Inferior parietal cortex (tissue), 1 donor: Measurements from ENCODE around the gene PCSK6.

ENCODE experiments used
- DNase-seq: peaks from one replicate; pipeline ENCODE4 v3.0.0-alpha.2; 2016; ENCODE audit errors: extremely low spot score

The PCSK6 gene

GRCh38 chr15:101499863-101500713 lies 10.6 kb upstream of the PCSK6 start:
- no peak for DNase-seq

- DNase-seq = no peak
Observed at GRCh38 chr15:101498717-101499480, 9.4 kb upstream of the PCSK6 start.

DNA sequence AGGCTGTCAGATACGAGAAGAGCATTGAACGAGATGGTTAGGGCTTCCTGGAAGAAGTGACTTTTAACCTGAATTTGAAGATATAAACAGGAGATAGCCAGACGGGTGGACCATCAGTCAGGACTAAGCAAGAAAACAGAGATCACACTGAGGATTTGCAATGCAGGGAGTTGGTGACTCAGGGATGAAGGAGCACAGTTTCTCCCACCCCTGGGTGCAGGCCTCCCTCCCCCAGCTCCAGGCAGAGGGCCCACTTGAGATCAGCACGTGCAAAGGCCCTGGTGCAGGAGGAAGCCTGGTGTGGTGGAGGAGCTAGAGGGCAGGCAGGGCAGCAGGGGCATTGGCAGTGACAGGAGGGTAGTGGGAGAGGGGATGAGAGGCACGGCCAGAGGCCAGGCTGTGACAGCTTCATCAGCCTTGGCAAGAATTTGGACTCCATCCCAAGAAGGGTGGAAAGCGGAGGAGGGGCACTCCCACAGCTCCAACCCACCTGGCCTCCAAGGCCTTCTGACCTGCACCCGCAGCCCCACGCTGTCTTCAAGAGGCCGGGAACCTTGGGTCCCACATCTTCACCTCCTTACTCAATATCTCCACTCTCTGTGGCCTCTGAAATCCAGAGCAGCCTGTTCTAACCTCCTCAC lies 8.7 kb upstream of the PCSK6 start:
- no peak for DNase-seq

DNA sequence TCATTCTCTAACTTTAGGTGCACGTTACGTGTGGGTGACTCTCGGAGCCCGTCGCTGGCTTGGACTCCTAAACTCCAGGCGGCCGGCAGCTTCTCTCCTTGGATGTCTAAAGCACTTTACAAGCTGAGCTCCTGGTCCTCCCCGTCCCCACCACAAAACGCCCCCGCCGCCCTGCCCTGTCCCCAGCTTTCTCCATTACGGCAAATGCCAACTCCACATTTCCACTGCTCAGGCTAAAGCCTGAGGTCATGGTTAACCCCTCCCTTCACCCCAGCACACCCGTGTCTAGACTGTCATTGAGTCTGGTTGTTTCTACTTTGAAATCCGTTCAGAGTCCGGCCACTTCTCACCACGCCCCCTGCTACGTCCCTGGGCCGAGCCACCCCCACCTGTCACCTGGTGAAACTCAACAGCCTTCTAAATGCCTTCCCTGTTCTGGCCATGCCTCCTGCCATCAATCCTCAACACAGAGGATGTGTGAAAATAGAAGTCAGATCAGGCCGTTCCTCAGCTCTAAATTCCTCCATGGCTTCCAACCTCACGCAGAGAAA lies 8.1 kb upstream of the PCSK6 start:
- DNase-seq = no peak

- no peak for DNase-seq
Observed at GRCh38 chr15:101497017-101497416, 7.5 kb upstream of the PCSK6 start.

GRCh38 chr15:101496198-101496986 lies 6.9 kb upstream of the PCSK6 start:
- no peak for DNase-seq

DNA sequence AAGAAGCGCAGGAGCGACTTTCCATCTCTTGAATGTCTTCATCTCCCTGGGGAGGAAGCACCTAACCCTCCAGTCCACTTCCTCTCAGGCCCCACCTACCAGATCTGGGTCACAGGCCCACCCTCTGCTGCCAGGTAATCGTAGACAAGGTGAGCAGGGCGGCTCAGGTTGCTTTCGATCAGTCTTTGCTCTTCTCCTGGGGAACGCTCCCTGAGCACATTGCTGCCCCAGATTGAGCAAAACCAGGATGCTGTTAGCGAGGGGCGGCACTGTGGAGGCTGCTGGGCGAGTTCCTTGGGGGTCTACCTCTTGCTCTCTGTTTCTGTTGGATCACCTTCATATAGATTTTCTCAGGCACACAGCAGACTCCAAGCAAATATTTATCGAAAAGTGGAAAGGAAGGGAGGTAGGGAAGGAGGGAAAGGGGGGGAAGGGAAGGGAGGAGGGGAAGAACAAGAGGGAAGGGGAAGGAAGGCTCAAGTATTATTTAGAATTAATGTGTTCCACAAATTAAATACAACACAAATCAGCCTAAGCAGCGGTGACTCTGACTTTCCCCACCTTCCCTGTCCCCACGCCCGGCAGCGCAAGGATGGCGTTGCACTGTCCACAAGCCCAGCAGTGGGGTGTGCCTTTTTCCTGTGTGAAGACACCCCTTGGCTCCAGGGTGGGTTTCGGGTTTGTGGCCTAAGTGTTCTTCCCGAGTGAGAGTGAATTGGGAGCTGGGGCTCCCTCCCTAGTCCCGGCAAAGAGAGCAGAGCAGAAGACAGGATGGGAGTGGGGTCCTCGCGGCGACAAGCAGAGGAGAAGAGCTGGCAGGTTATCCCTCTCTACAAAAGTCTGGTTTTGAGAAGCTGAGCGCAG lies 6.1 kb upstream of the PCSK6 start:
- no peak for DNase-seq

GRCh38 chr15:101494251-101494796 lies 4.8 kb upstream of the PCSK6 start:
- DNase-seq = no peak

DNA sequence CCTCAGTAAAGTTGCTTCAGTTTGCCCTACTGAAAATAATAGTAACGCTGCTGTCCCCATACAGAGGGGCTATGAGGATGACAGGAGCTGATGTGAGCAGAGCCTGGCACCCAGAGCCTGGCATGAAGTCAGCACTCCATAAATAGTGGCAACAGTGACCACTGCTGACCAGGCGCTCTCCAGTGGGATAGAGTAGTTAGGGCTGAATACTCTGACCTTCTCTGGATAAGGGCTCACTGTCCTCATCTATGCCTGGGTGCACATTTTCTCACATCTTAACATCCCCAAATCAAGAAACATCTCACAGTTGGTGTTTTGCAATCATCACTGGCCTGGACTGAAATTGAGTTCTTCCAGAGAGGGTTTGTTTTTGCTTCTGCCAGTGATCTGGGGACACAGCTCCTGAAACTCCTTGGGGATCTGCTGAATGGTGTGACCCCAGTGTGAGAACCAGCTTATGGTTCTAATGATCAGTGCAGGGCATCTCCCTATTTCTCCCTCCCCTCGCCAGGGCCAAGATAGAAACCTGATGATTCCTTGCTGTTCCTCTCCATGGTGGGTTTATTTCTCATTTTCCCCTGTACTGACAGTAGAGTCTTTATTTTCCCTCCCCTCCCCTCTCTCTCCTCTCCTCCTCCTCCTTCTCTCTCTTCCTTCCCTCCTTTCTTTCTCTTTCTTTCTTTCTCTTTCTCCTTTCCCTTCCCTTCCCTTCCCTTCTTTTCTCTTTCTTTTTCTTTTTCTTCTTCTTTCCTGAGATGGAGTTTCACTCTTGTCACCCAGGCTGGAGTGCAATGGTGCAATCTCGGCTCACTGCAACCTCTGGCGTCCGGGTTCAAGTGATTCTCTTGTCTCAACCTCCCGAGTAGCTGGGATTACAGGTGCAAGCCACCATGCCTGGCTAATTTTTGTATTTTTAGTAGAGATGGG lies 3.5 kb upstream of the PCSK6 start:
- DNase-seq = no peak

DNA sequence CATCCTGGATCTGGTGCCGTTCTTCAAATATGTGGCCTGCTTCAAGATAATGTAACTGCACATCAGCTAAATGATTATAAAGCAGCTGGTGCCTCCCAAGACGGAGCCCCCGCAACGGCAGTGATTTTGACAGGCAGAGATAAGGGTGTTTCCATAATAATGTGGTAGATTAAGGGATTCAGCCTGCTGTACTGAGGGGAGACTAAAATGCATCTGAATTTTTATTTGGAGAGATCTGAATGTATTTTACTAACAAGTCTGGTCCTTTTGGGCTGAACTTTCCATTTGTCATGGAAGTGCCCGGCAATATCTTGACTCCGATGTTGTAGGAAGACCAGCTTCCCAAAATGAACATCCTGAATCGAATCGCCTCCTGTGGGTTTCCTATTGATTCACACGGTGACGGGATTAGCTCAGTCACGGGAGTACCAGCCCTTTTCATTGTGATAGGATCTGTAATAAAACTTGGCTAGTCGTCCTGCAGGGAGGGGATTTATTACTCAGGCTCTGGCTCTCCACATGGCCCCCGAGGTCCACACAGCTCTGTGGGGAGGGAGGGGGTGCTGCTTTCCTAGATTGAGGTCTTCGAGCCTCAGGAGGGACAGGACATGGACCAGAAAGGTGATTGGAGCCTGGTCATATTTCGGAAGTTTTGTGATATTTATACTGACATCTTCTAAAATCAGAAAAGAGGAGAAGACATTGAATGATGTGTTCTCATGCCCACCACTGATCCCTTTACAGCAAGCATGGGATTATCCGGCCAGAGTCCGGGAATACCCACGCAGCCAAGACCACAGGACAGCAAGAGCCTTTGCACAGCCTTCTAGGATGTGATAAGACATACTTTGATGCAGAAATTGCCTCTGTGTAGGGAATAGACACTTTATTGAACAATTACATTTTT lies 2.5 kb upstream of the PCSK6 start:
- DNase-seq = no peak

DNA sequence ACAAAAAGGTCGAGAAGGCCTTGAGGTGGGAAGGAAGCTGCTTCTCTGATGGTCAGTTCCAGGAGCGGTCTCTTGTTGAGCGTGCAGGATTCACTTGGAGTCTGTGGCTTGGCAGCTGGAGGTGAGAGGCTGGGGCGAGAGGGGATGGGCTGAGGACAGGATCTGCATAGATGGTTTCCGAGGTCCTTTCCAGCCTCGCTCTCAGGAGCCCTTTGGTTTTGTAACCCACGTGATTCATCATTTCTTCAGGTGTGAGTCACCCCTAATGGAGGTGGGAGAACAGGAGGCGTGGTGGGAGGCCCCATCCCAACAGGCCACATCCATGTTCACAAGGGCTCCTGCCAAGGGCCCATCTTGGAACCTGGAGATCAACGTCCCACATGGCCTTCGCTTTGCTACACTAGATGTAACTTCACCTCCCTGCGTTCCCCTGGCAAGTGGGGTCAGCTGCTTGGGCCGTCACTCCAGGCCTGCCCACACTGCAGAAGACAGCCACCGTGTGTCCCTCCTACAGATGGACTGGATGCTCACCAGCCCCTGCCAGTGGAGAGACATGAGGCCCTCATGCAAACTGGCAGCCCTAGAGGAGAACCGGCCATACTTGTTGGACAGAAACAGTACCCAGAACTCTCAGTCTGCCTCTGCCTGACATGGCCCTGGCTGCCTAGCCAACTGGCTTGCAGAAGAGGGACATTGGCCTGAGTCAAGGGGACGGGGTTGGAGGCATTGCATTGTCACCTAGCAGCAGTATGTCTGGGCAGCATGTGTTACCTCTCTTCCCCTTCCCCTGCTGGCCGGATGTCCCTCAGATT lies 1.6 kb upstream of the PCSK6 start:
- DNase-seq = no peak

GRCh38 chr15:101490408-101490891 lies 943 bp upstream of the PCSK6 start:
- no peak for DNase-seq

DNA sequence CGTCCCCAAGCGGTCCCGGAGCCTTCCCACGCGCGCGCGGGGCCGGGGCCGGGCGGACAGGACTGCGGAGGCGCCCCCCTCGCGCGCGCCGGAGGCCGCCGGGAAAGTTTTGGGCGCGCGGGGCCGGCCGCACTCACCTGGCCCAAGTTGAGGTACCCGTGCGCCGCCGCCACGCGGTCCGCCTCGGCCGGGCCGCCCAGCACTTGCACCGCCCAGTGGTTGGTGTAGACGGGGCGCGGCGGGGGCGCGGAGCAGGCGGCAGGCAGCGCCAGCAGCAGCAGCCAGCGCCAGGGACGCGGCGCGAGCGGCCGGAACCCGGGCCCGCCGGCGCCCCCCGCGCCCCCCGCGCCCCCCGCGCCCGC lies 289 bp downstream of the PCSK6 start:
- no peak for DNase-seq

DNA sequence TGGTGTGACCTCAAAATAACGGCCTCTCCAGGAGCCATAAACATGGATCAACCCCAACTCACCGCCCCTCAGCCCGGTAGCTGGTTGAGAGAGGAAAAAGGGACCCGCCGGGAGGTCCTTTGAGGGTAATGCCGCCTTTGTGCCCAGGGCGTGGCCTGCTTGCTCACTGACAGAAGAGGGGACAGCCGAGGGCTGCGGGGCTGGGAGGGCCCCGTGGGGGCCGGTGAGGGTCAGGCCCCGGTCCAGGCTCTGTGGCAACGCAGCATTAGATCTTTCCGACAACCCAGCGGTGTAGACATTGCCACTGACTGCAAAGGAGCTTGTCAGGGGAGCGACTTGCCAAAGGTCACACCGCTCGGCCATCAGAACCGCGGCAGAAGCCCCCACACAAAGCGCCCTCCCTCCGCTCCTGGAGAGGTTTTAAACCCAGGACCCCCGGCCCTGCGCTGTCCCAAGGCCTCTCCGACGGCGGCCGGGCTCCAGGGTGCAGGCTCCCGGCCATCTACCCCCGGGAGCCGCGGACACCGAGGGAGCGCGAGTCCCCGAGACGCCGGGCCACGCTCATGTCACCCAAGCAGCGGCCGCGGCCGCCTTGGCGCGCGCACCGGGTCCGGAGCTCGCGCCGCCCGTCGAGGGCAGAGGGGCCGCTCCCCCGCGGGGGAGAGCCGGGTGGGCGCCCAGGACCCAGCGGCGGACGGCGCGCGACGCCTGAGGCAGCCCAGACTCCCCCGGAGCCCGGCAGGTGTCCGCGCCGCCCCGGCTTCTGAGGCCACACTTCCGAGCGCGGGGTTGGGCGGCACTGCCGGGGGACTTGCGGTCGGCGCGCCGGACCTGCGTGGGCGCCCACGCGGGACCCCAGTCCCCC lies 975 bp downstream of the PCSK6 start:
- no peak for DNase-seq

DNA sequence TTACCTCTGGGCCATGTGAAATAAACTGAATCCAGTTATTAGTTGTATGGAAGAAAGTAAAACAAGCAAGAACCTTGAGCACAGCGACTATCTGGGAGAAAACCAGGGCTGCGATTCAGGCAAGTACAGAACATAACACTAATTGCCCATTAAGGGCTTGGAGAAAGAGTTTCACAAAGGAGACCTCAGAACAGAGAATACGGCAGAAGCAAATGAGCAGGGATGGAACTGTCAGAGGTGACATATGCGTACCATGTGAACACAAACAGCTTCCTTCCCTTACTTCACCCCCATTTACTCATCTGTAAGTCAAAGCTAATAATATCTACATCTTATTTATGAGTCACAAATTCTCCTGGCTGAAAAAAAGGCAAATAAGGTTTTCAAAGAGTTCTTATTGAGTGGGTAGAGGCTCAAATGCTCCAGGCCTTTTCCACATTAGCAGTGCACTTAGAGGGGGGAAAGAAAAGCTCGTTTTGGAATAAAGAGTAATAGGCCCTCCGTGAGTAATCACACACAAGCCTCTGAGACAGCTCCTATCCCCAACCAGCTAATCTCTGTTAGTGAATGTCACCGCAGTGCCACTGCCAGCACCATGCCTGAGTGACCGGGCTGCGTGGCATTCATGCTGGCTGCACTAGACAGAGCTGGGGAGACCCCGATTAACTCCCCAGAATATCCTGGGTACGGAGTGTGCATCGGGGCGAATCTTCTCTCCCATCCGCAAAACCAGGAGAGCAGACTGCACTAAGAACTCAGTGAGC lies 2.6 kb downstream of the PCSK6 start:
- DNase-seq = no peak
